Heart left ventricle (tissue), 13 donors: ENCODE data around the gene PLIN4.

ENCODE experiments used
- CTCF ChIP-seq, 12 donors: fragments of 200-600 bp; sonication (generic) in 4 of 12; IDR thresholded peaks; one replicate each; pipeline versions ENCODE4 v1.5.0 to v1.8.0; 2018 to 2022; ENCODE audit warnings: antibody characterized with exemption in 12 of 12, mild to moderate bottlenecking in 5 of 12
- POLR2A ChIP-seq, 2 donors: fragments of 450-650 bp; IDR thresholded peaks; one replicate each; pipeline ENCODE4 v1.6.1; 2017; ENCODE audit warnings: antibody characterized with exemption in 2 of 2, mild to moderate bottlenecking in 2 of 2, moderate library complexity in 2 of 2
- donor health status: ischemic (EF 13 %, LVEDD 7.1; RV severe dilation, severe dysfunction).
- donor health status: DM: no; HTN: yes; CAD: no.
- donor health status: DM: no; HTN: no; CAD: no.
- donor health status: ischemic (EF 25% LVEDD 6.9; RV normal size, moderate dysfunction).
- donor health status: ischemic (EF 25% LVEDD 5.7; RV mildly dilated, moderate dysfunction).
- donor health status: ischemic (EF 35%, LVEDD 5.7; RV mildly dilated, moderate dysfunction).
- donor health status: nonischemic (EF 11% LVEDD 7.7; RV severe dilation, severe dysfunction).
- donor health status: DM: yes; HTN: yes; CAD: no.
- donor health status: PGD.
- donor health status: ischemic (EF 29% LVEDD 5.4; RV normal size, mild dysfunction).
- donor health status: nonischemic (EF 23%, LVEDD 6.1; RV moderate dilation, normal function).

- TF ChIP-seq CTCF (IDR thresholded peaks at IDR 0.05) (no peak), POLR2A (IDR thresholded peaks at IDR 0.05) (no peak)
These were observed 64.8 kb downstream of the PLIN4 start for GRCh38 chr19:4453232-4454179.
